PFSK-1 (cell line): ENCODE measurements around the gene SYNDIG1.

ENCODE experiments used
- FOXP2 ChIP-seq: optimal IDR thresholded peaks from 2 replicates; pipeline ENCODE3; 2011; ENCODE audit warnings: borderline replicate concordance, control low read depth, inconsistent platforms; ENCODE audit not compliant: insufficient read depth; ENCODE audit errors: extremely low read length, extremely low read depth
- POLR2AphosphoS5 ChIP-seq: IDR thresholded peaks from 2 replicates; pipeline ENCODE4 v1.6.1; 2012; ENCODE audit warnings: low read depth, mild to moderate bottlenecking, control low read depth, low read length, moderate library complexity
- REST ChIP-seq, 2 experiments: IDR thresholded peaks; 2 replicates each; pipeline versions ENCODE4 v1.6.1 to v1.8.0; 2011 to 2012; ENCODE audit warnings: low read depth in 2 of 2, low read length in 2 of 2, control low read depth in 1 of 2, inconsistent platforms in 1 of 2, mild to moderate bottlenecking in 1 of 2, moderate library complexity in 1 of 2; ENCODE audit not compliant: insufficient read depth in 1 of 2
- SIN3A ChIP-seq: IDR thresholded peaks from 2 replicates; pipeline ENCODE4 v1.6.1; 2012; ENCODE audit warnings: mild to moderate bottlenecking, low read length, moderate library complexity, borderline replicate concordance; ENCODE audit not compliant: insufficient read depth
- TAF1 ChIP-seq: IDR thresholded peaks from 2 replicates; pipeline ENCODE4 v1.6.1; 2012; ENCODE audit warnings: low read length, control low read depth, borderline replicate concordance; ENCODE audit not compliant: insufficient read depth

SYNDIG1 gene

GRCh38 chr20:24643731-24644626 is 174.6 kb downstream of the SYNDIG1 start:
- TF ChIP-seq FOXP2 (no peak), POLR2AphosphoS5 (no peak), TAF1 (no peak), REST (IDR thresholded peaks at IDR 0.05; ENCODE audit: insufficient read depth in 1 of 2, low read depth in 2 of 2, low read length in 2 of 2) (no peak), SIN3A (no peak)

GRCh38 chr20:24646321-24646720 is 176.9 kb downstream of the SYNDIG1 start:
- TF ChIP-seq FOXP2 (no peak), REST (IDR thresholded peaks at IDR 0.05; ENCODE audit: insufficient read depth in 1 of 2, low read depth in 2 of 2, low read length in 2 of 2) (no peak), POLR2AphosphoS5 (no peak), SIN3A (no peak), TAF1 (no peak)

- TF ChIP-seq TAF1 (no peak), REST (IDR thresholded peaks at IDR 0.05; ENCODE audit: insufficient read depth in 1 of 2, low read depth in 2 of 2, low read length in 2 of 2) (no peak), SIN3A (no peak), POLR2AphosphoS5 (no peak), FOXP2 (no peak)
These were observed 178.3 kb downstream of the SYNDIG1 start for GRCh38 chr20:24647713-24648112.

GRCh38 chr20:24648481-24648880 is 179.1 kb downstream of the SYNDIG1 start:
- TF ChIP-seq TAF1 = no peak
- TF ChIP-seq REST (IDR thresholded peaks at IDR 0.05; ENCODE audit: insufficient read depth in 1 of 2, low read depth in 2 of 2, low read length in 2 of 2) = no peak
- no peak for TF ChIP-seq SIN3A
- no peak for TF ChIP-seq FOXP2
- no peak for TF ChIP-seq POLR2AphosphoS5

- TF ChIP-seq POLR2AphosphoS5 = no peak
- TF ChIP-seq FOXP2 = no peak
- TF ChIP-seq REST (IDR thresholded peaks at IDR 0.05; ENCODE audit: insufficient read depth in 1 of 2, low read depth in 2 of 2, low read length in 2 of 2) = no peak
- no peak for TF ChIP-seq TAF1
- TF ChIP-seq SIN3A = no peak
These were observed 179.5 kb downstream of the SYNDIG1 start for GRCh38 chr20:24648919-24649318.
